Prostate gland (tissue), 2 donors: Measurements from ENCODE around the gene LUC7L3. TPM values are rescaled to one million over a fixed set of nuclear protein-coding genes. Genes with fewer than 3 reads are reported as not detected.

Source experiments
- DNase-seq: peaks from one replicate; pipeline ENCODE4 v3.0.0-alpha.2; 2019; ENCODE audit warnings: low spot score
- H3K27ac ChIP-seq, 2 donors: fragments of 200-600 bp; sonication (generic); 2 replicates each; pipeline ENCODE4 v1.5.1; 2017 to 2019
- H3K27me3 ChIP-seq: fragments of 200-600 bp; sonication (generic); replicated peaks from 2 replicates; pipeline ENCODE4 v1.5.1; 2019; ENCODE audit not compliant: insufficient read depth
- H3K36me3 ChIP-seq, 2 donors: fragments of 200-600 bp; sonication (generic); 1 replicate in 1 of 2; 2 replicates in 1 of 2; pipeline versions ENCODE4 v1.5.1 to v1.8.1; 2017 to 2019
- H3K4me1 ChIP-seq: fragments of 200-600 bp; sonication (generic); replicated peaks from 2 replicates; pipeline ENCODE4 v1.5.1; 2019
- H3K4me3 ChIP-seq, 2 donors: fragments of 200-600 bp; sonication (generic); 2 replicates each; pipeline ENCODE4 v1.5.1; 2017 to 2019
- H3K9me3 ChIP-seq: fragments of 200-600 bp; sonication (generic); 2 replicates; pipeline ENCODE4 v1.5.1; 2017
- POLR2A ChIP-seq: fragments of 450-650 bp; IDR thresholded peaks from one replicate; pipeline ENCODE4 v1.6.1; 2016; ENCODE audit warnings: antibody characterized with exemption, mild to moderate bottlenecking
- POLR2AphosphoS5 ChIP-seq: sonication (generic); formaldehyde crosslinking; IDR thresholded peaks from one replicate; pipeline ENCODE4 v1.6.1; 2017; ENCODE audit warnings: antibody characterized with exemption
- WGBS: methylation state at CpG from one replicate; pipeline ENCODE4 v1.1.5; 2018; 5-methylcytosine and 5-hydroxymethylcytosine counted together
- intact Hi-C: fragments of 100-400 bp; cut with DNase I; formaldehyde crosslinking; loops from one replicate; pipeline ENCODE4 v1.14.2; 2022
- total RNA-seq, 2 donors: library from RNA; depleted of rRNA; stranded (reverse); fragments of >200 nt; gene quantifications; one replicate each; pipeline ENCODE4 v1.1.0, GENCODE V29; 2016
- TF ChIP-seq, protein P1 (sequence below), 4 experiments: fragments of 200-600 bp in 2 of 4; fragments of 450-650 bp in 2 of 4; sonication (generic) in 2 of 4; IDR thresholded peaks; 1 replicate in 3 of 4; 2 replicates in 1 of 4; pipeline ENCODE4 v1.5.1; 2016 to 2019; ENCODE audit warnings: antibody characterized with exemption in 4 of 4, mild to moderate bottlenecking in 2 of 4, moderate library complexity in 2 of 4

LUC7L3 gene
- total RNA-seq, 2 donors from 2014 or later: 45.4 to 234 TPM

DNA sequence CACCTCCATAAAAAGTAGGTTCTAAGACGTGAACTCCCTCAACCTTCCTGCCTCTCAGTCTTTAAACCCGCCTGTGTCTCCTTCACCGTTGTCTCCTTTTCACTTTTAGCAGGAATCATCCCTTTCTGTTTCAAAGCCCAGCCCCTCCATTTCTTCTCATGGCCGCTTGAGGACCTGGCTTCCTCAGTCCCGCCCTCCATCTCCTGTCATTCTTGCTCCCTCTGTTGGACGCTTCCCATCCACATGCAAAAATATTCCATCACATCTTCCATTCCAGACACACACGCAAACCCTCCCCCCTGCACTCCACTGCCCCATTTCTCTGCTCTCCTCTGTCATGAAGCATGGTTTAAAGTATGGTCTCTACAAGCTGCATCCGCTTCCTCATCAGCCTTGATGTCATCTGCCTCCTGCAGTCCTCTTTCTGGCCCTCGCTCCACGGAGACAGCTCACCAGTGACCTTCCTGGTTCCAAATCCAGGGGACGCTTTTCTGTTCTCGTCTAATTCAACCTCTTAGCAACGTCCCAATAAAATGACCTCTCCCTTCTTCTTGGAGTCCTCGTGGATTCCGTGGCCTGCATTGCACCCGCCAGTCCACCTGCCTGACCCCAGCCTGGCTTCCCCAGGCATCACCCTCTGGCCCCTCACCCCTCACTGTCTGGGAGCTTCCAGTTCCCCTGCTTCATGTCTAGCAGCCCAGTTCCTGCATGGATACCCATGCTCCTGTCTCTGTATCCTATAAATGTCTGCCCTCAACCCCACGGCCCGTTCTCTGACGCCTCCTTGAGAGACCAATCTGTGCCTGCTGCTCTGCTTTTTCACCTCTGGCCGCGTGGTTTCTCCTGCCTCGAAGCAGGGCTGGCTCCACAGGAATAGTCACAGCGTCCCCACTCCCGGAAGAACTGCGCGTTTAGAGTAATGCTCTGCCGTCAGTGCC is 37.9 kb upstream of the LUC7L3 start:
- intact Hi-C loops: loop anchor here (5.0 kb wide), 2 partner anchors 49 to 134 kb away; partner anchors contain the start of genes ABCC3 and SPATA20
- no peaks in the 10 kb centered on the region for H3K27me3 ChIP-seq
- H3K4me3 ChIP-seq: no peak overlapping the region
- H3K4me1 ChIP-seq: no peaks in the 10 kb centered on the region
- 55% methylated on average over 27 of the region's 27 CpGs for WGBS
- peak; percentile 58 for DNase-seq
- no peak overlapping the region for H3K27ac ChIP-seq
- H3K9me3 ChIP-seq: no peaks in the 10 kb centered on the region
- H3K36me3 ChIP-seq: no peaks in the 10 kb centered on the region
- TF ChIP-seq POLR2AphosphoS5: peak; percentile 50
- TF ChIP-seq, protein P1, sequence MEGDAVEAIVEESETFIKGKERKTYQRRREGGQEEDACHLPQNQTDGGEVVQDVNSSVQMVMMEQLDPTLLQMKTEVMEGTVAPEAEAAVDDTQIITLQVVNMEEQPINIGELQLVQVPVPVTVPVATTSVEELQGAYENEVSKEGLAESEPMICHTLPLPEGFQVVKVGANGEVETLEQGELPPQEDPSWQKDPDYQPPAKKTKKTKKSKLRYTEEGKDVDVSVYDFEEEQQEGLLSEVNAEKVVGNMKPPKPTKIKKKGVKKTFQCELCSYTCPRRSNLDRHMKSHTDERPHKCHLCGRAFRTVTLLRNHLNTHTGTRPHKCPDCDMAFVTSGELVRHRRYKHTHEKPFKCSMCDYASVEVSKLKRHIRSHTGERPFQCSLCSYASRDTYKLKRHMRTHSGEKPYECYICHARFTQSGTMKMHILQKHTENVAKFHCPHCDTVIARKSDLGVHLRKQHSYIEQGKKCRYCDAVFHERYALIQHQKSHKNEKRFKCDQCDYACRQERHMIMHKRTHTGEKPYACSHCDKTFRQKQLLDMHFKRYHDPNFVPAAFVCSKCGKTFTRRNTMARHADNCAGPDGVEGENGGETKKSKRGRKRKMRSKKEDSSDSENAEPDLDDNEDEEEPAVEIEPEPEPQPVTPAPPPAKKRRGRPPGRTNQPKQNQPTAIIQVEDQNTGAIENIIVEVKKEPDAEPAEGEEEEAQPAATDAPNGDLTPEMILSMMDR (IDR thresholded peaks at IDR 0.05): peak; percentile 20 to 77 (median 51)
- TF ChIP-seq POLR2A: no peak

DNA sequence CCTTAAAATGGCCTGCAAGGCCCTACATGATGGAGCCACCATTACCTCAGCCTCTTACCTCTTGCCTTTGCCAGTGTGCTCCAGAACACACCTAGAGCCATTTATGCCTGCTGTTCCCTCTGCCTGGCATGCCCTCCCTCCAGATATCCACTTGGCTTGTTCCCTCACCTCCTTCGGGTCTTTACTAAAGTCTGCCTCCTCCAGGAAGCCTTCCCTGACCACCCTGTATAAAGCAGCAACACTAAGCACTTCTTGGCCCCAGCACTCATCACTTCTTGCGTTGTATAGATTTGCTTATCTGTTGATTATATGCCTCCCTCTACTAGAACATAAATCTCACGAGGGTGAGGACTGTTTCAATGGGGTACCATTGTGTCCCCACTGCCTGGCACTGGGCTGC is 37.0 kb upstream of the LUC7L3 start:
- peaks cover 3% of the 10 kb centered on the region for H3K4me1 ChIP-seq
- no peaks in the 10 kb centered on the region for H3K27me3 ChIP-seq
- H3K27ac ChIP-seq: no peak overlapping the region
- no peak overlapping the region for H3K4me3 ChIP-seq
- WGBS: 82% methylated on average over 3 of the region's 3 CpGs
- DNase-seq: no peak
- no peaks in the 10 kb centered on the region for H3K9me3 ChIP-seq
- TF ChIP-seq POLR2A (no peak), POLR2AphosphoS5 (no peak)
- TF ChIP-seq, protein P1 (IDR thresholded peaks at IDR 0.05): no peak
- no peaks in the 10 kb centered on the region for H3K36me3 ChIP-seq
- intact Hi-C loops: loop anchor here (5.0 kb wide), 2 partner anchors 50 to 135 kb away; partner anchors contain the start of genes ABCC3 and SPATA20

DNA sequence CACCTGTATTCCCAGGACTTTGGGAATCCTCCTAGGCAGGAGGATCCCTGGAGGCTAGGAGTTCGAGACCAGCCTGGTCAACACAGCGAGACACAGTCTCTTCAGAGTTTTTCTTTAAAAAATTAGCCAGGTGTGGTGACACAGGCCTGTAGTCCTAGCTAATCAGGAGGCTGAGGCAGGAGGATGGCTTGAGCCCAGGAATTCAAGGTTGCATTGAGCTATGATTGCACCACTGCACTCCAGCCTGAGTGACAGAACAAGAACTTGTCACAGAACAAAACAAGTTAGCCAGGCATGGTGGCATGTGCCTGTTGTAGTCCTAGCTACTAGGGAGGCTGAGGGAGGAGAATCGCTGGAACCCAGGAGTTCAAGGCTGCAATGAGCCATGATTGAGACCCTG is 36.5 kb upstream of the LUC7L3 start:
- no peak overlapping the region for H3K27ac ChIP-seq
- TF ChIP-seq POLR2A: no peak
- TF ChIP-seq POLR2AphosphoS5: no peak
- TF ChIP-seq, protein P1 (IDR thresholded peaks at IDR 0.05): no peak
- intact Hi-C loops: loop anchor here (5.0 kb wide), 2 partner anchors 51 to 136 kb away; partner anchors contain the start of genes ABCC3 and SPATA20
- peaks cover 3% of the 10 kb centered on the region for H3K4me1 ChIP-seq
- H3K36me3 ChIP-seq: no peaks in the 10 kb centered on the region
- H3K27me3 ChIP-seq: no peaks in the 10 kb centered on the region
- WGBS: 96% methylated on average over 3 of the region's 3 CpGs
- DNase-seq: no peak
- no peak overlapping the region for H3K4me3 ChIP-seq
- no peaks in the 10 kb centered on the region for H3K9me3 ChIP-seq

DNA sequence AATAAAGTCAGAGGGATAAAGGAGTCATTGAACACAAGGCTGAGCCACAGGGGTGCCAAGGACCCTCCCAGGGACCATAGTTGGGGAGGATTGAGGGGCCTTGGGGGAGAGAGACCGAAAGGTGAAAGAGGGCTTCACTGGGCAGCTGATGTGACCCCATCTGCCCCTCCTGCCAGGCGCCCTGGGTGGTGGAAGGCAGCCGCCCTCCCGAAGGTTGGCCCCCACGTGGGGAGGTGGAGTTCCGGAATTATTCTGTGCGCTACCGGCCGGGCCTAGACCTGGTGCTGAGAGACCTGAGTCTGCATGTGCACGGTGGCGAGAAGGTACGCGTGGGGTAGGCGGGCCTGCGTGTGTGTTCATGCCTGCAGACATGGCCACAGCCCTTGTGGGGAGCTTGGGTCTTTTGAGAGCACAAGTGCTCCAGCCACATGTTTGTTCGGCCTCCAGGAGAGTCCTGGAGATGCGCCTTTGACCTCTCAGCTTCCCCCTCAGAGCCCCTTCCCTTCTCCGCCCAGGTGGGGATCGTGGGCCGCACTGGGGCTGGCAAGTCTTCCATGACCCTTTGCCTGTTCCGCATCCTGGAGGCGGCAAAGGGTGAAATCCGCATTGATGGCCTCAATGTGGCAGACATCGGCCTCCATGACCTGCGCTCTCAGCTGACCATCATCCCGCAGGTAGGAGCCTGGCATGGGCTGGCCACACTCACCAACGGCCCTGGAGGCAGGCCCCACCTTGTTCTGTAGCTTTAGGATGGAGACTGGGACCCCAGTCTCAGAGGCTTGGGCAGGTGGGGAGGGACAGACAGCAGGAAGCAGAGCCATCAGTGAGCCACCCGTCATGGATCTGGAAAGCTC is 35.7 kb upstream of the LUC7L3 start:
- Histone ChIP-seq H3K9me3 (no peaks in the 10 kb centered on the region), H3K4me3 (no peak overlapping the region), H3K27me3 (no peaks in the 10 kb centered on the region), H3K4me1 (peaks cover 3% of the 10 kb centered on the region), H3K36me3 (no peaks in the 10 kb centered on the region), H3K27ac (no peak overlapping the region)
- TF ChIP-seq, protein P1 (IDR thresholded peaks at IDR 0.05): no peak
- TF ChIP-seq POLR2A (no peak), POLR2AphosphoS5 (no peak)
- 93% methylated on average over 28 of the region's 28 CpGs for WGBS
- no peak for DNase-seq
- intact Hi-C loops: loop anchor here (5.0 kb wide), 2 partner anchors 51 to 136 kb away; partner anchors contain the start of genes ABCC3 and SPATA20
